Vagina (tissue), 2 donors: ENCODE results near the gene RSU1.

Experiments used
- CTCF ChIP-seq, 3 experiments: fragments of 450-650 bp in 2 of 3; fragments of 200-600 bp in 1 of 3; sonication (generic) in 1 of 3; IDR thresholded peaks; one replicate each; pipeline ENCODE4 v1.5.1; 2017 to 2019; ENCODE audit warnings: antibody characterized with exemption in 3 of 3, mild to moderate bottlenecking in 2 of 3, moderate library complexity in 2 of 3
- POLR2A ChIP-seq, 2 donors: fragments of 450-650 bp; IDR thresholded peaks; one replicate each; pipeline ENCODE4 v1.6.1; 2017; ENCODE audit warnings: antibody characterized with exemption in 2 of 2, mild to moderate bottlenecking in 2 of 2, moderate library complexity in 2 of 2

- no peak for TF ChIP-seq CTCF (IDR thresholded peaks at IDR 0.05)
- TF ChIP-seq POLR2A (IDR thresholded peaks at IDR 0.05), result no peak
Observed at GRCh38 chr10:16822726-16823360, 5.6 kb upstream of the RSU1 start.
